ENCODE measurements around the gene S100P.
A peak's percentile ranks its signal among the peaks of the same experiment; 100 is the strongest.
"Not testable (repeated sequence)": the region's sequence is repeated elsewhere in the genome, so short reads cannot be mapped to it uniquely, and the experiment has no call there.

The S100P gene

DNA sequence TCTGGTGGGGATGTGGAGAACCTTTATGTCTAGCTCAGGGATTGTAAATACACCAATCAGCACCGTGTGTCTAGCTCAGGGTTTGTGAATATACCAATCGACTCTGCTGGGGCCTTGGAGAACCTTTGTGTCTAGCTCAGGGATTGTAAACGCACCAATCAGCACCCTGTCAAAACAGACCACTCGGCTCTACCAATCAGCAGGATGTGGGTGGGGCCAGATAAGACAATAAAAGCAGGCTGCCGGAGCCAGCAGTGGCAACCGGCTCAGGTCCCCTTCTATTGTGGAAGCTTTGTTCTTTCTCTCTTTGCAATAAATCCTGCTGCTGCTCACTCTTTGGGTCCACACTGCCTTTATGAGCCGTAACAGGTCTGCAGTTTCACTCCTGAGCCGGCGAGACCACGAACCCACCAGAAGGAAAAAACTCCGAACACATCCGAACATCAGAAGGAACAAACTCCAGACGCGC, 20.5 kb upstream of the S100P start:
- not testable (repeated sequence) for DNase-seq (ENCODE audit: low spot score)

DNA sequence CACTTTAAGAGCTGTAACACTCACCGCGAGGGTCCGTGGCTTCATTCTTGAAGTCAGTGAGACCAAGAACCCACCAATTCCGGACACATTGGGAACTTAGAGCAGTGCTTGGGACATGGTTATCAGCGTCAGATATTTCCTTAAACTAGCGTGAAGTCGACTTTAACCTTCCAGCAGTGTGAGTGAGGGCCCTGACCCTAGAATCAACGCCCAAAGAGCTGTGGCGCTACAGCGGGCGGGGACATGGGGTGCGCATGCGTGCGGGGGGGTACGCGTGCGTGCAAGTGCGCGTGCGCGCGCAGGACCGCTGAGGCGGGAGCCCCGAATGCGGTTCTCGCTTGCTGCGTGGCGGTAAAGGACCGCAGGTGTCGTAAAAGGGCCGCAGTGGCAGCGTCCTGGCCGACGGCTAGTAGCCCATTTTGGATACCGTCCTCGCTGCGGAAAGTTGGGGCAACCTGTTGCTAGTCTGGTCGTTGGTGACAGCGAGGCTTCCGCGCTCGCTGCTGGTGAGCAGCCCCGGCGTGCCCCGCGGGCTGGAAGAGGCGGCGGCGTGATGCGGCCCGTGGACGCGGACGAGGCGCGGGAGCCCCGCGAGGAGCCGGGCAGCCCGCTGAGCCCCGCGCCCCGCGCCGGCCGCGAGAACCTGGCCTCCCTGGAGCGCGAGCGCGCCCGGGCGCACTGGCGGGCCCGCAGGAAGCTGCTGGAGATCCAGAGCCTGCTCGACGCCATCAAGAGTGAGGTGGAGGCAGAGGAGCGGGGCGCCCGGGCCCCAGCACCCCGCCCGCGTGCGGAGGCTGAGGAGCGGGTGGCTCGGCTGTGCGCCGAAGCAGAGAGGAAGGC, 19.8 kb upstream of the S100P start:
- DNase-seq (ENCODE audit: low spot score), result peak; percentile 99

DNA sequence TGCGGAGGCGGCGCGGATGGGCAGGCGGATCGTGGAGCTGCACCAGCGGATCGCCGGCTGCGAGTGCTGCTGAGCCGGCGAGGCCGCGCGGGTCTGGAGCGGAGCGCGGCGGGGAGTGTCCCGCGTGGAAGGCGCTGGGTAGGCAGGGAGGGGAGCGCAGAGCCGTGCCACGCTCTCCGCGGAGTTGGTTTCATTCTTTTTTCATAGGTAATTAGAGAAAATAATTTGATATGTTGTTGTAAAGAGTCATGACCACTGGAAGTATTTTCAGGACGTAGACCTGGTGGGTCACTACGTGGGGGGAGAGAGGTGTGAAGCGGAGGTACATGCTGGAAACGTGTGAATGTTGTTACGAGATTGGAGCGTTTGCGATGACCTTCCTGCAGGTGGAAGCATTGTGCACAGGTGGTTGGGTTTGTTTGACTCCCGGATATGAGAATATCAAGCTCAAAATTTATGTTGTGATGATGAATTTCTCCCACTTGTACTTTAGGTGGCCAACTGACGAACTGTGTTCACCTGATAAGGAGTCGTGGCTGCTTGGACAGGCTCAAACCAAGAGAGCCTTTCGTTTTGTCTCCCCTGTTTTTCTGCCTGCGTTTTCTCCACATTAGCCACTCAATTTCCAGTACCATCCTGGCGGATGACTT, 19.1 kb upstream of the S100P start:
- DNase-seq (ENCODE audit: low spot score), result peak; percentile 73

DNA sequence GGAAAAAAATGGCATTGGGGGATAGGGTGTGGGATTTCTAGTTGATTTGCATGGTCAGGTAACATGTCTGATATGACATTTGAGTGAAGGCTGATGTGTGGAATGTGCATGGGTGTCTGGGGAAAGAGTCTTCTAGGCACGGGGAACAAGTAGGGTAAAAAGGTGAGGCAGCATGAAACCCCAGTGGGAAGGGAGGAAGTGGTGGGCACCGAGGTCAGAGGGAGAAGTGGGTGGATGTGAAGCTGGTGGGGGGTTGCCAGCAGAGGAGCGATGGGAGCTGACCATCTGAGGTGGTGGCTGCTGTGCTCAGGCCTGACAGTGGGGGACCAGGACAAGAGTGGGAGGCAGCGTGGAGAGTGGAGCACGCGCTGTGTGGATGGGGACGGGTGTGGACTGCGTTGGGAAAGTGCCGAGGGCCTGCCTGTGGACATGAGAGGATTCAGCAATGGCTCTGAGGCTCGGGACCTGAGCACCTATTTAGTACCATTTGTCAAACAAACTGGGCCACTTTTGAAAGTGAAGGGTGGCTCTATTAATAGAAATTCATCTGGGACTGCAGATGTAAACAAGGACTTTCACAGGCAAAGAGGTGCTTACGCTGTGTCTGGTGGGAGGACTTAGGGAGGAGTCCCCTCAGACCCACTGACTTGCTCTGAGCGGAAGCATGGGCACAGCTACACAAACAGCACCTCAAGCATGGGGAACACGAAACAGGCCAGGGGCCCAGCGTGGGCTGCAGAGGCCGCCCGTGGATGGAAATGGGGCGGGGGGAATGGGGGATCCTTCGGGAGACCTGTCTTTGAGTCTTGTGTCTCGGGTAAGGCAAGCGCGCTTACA, 16.7 kb upstream of the S100P start:
- DNase-seq (ENCODE audit: low spot score), result no peak

DNA sequence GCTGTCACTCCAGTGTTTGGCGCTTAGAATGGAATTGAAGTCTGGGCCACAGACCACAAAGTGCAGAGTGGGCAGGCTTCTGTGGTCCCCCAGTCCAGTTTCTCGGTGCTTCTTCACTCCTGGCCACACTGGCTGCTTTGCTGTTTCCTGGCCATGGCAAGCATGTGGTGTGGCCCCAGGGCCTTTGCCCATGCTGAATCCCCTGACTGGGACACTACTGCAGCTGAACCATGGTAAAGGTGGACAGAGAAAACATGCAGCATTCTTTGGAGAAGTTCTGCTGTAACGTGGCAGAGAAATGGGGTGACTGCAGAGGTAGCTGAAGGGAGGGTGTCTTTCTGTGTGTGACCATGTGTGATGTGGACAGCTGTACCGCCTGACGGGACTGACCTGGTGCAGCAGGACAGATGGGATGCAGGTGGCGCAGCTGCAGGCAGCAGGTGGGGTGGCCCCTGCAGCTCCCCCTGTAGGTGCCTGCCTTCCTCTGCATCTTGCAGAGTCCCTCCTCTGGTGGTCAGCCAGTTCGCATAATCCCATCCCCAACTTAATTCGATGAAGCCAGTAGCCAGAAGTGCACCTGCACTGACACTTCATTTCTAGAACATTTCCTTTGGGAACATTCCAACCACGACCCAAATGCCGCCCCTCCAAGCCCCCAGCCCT, 13.2 kb upstream of the S100P start:
- no peak for DNase-seq (ENCODE audit: low spot score)

DNA sequence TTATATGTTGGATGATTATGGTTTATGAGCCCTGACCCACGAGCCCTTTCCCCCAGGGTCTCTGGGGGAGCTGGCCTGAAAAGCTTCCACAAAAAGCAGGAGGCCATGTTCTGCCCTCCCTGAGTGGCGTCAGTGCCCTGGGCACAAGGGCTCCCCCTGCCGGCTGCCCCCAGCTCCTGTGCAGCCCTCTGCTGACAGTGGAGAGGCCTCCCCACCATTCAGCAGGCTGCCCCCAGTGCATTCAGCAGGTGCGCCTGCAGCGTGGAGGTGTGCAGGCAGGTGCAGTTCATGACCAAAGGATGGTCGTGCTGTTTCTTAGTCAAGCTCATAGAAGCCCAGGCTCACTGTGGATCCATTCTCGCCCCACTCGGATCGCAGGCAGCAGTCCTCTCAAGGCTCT, 12.5 kb upstream of the S100P start:
- no peak for DNase-seq (ENCODE audit: low spot score)

DNA sequence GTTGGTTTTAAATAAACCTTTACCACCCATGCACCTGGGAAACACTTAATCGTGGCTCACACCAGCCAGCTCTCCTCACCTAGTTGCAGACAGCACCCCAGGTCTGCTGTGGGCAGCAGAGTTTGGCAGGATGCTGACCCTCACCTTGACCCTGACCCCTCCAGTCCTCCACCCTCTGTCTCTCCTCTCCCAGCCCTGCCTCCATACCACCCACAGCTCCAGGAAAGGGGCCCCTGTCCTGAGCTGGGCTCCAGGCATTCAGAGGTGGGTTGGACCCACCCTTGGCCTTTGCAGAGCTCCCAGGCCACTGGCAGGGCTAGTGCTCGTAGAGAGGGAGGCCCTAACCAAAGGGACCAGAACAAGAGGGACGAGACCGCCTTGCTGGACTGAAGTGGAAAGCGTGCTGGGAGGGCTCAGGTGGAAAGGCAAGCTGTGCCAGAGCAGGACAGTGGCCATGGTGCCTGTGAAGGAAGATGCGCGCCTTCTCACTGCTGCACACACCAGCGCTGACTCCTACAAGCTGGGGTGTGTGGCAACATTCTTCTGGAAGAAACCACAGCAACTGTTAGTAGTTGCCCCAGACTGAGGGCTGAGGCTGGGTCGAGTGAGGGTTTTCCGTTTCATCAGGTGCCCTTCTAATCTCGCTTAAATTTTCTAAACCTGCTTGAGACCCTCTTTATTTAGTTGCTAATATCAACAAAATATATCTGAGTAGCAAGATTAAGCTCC, 10.7 kb upstream of the S100P start:
- no peak for DNase-seq (ENCODE audit: low spot score)

DNA sequence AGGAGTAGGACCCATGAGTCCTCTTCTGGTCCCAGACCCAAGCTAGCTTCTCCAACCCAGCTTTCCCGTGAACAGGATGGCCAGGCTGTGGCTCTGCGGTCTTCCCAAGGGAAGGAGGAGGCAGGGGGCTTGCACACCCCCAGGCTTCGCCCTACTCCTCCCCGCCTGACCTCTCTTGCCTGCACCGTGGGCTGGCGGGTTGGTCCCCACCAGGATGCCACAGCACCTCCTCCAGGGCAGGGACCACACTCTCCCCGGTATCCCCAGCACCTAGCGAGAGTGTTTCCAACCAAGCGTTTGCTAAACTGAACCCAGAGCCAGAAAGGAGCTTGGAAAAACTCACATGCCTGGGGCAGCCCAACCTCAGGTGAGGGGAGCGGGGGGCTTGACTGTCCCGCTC, 9.0 kb upstream of the S100P start:
- no peak for DNase-seq (ENCODE audit: low spot score)

DNA sequence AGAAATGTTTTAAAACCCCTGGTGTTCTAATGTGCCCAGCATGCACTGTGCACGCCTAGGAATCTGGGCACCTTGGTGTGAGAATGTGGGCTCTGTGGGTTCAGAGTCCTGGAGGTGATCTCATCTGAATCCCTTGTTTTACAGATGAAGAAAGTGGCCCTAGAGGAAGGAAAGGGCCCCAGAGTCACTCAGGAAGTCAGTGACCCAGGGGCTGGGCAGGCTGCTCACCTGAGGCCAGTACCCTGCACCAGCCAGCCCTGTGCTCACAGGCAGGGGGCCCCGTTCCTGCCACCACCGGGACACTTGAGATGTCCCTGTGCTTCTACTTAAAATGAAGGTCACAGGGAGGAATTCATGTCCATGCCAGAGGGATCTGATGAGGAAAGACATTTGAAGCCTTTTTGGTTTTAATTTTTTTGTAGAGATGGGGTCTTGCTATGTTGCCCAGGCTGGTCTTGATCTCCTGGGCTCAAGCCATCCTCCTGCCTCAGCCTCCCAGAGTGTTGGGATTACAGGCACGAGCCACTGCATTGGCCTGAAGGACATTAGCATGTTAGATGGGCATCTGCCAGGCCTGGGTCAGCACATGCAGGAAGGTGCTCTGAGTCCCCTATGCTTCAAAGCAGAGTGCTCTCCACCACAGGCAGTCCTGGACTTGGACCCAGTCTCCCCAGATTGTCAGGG, 7.4 kb upstream of the S100P start:
- no peak for DNase-seq (ENCODE audit: low spot score)

DNA sequence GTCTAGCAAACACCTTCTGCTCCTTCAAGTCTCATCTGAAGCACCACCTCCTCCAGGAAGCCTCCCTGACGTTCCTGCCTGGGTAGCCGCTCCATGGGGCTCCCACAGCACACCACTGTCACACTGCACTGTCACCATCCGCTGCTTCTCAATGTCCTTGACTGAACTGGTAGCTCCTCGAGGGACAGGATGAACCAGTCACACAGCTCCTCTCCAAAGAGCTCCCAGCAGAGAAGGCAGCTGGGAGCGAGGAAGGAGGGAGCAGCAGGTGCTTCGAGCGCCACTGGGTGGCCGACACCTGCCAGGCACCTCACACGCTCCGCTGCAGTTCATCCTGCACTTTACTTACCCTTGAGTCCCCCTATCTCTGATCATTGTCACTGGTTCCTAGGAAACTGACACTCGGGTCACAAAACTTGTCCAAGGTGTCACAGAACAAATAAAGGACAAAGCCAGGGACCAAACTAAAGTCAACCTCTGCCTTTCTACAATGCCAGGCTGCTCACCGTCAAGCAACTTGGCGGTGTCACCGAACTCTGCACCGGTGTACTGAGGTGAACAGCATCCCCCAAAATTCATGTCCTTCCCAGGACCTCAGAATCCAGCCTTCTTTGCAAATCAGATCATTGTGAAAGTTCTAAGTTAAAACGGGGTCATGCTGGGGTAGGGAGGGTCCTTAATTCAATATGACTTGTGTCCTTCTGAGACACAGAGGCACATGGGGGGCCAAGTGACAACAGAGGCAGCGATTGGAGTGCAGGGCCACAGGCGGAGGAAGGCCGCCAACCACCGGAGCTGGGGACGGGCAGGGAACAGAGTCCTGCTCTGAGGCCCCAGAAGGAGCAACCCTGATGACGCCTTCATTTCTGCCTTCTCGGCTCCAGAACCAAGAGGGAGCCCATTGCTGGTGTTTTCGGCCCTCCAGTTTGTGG, 5.5 kb upstream of the S100P start:
- DNase-seq (ENCODE audit: low spot score), result no peak

DNA sequence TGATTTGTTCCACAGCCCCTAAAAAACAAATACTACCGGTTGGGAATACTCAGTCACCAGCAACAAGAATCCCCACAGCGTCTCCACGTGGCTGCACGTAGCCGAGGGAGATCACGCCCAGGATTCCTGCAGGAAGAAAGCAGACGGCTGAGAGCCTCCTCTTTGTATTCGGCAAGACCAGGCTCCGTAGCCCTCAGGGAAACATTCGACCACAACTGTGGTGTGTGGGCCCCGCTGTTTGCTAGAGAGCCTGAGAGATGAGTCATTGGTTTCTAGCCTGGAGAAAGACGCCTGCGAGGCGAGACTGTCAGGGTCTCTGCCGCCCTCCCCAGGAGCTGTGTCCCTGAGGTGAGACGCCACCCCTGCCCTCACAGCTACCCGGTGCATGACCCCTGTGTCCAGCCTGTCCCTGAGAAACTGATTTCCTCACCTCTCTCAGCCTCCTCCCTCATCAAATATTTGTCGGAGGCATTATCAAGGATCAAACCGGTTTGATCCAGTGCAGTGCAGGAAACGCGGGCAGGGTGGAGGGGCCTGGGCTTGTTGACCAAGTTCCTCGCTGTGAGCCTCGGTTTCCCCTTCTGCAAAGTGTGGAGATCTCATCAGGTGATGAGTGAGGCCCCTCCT, 4.7 kb upstream of the S100P start:
- peak; percentile 66 for DNase-seq (ENCODE audit: low spot score)

DNA sequence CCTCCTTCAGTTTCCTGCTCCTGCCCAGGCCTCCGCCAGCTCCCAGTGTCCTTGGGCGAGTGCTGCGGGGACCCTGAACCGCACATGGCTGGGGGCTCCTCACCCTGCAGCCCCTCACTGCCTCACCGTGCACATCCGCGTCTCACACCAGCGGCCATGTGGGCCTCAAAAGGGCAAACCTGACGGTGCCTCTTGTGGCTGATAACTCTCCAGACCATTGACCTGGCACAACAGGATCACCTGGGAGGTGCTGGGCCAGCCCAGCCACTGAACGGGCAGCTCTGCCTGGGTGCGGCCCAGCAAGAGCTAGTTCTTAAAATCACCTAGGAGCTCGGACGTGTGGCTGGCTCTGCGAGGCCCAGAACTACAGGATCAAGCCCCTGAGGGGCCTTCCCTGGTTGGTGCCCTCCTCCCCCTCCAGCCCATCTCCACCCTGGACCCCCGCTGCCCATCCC, 4.1 kb upstream of the S100P start:
- no peak for DNase-seq (ENCODE audit: low spot score)

DNA sequence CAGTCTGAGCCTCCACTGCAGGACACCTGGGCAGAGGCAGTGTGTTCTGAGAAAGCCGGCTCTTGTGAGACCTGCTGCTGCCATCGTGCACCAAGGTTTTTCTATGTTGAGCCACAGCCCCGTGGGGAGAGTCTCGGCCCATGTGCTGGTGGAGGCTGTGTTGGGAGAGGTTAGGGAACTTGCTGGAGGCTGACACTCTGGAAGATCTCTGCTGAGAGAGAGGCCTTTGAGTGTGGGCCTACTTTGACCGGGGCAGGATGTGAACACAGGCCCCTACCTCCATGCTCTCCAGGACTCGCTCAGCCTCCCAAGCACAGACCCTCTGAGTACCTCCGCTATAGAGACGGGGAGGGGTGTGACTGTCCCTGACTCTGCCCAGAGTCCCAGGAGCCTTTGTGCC, 1.3 kb upstream of the S100P start:
- no peak for DNase-seq (ENCODE audit: low spot score)

DNA sequence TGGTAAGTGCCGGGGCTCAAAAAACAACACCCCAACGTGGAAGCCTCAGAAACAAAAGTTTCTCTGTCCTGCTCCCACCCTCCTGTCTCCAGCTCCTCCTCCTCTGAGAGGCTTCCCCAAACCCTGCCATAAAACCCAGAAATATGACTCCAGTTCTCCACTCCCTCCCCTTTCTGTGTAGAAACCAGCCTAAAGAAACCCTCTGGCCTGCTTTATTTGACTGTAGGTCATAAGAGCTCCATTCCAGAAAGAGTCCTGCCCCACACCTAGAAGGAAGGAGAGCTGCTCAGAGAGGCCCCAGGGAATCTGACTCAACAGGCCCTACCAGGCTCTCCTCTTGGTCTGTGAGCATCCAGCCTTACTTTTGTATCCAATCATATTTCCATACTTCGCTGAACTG, 872 bp upstream of the S100P start:
- DNase-seq (ENCODE audit: low spot score), result peak; percentile 63

DNA sequence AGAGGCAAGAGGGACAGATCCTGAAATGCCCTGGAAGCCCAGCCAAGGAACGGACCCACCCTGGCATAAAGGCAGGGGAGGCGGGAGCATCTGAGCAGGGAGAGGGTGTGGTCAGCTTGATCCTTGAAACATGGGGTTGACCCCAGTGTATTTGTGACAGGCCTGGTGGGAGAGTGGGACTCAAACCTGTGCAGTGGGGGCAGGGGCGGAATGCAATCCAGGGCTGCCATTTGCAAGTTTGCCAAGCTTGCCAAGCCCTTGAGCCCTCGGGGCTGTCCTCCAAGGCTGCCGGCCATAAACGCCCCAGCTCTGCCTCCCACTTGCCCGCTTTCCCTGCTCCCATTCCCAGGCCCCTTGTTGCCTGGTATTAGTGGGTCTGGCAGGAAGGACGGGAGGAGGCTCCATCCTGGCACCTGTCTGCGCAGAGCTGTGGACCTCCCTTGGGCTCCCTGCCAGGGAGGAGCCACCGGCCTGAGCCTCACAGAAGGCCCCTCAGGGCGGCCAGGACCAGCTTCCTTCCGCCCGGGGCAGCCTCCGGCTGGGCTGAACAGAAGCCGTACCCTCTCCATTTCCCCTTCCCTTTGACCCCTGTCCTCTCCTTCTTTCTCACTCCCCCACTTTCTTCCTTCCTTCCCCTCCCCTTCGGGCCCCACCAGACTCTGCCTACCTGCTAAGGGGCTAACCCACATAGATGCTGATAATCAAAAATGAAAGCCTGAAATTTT, 661 bp downstream of the S100P start:
- DNase-seq (ENCODE audit: low spot score), result no peak

DNA sequence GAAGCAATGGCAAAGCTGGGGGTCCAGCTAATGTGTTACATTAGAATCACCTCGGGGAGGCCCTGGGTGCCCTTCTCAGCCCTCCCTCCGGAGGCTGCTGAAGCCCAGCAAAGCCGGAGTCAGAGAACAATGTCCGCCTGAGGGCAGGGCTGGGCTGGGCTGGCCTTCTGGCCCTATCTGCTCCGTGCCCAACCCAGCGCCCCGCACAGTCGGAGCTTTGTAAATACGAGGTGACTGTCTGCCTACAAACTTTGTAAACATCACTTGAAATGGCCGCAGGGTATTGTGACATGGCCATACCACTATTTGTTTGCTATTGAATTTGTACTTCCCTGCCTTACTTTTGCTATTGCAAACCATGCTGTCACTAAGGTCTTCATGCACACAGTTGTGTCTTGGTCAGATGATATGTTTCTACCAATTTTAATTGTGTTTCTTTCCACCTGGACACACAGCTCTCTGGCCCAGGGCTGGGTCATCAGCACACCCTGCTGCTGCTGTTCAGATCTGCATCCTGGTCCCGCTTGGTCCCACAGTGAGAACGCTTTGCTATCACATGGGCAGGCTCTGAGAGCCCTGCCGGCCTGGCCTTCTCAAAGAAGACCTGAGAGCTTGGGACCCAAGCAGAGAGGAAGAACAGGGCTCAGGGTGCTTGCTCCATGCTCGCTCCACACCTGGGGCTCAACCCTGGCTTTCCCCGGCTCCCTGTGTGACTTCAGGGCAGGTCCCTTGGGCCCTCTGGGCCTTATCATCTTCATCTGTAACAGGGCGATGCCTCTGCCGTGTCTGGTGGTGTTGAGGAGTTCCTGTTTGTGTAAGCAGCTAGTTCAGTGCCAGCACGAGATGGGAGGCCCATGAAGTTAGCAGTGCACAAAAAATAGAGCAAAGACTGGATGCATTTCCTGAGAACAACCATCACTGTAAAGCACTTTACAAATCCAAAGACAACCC, 2.3 kb downstream of the S100P start:
- peak; percentile 55 for DNase-seq (ENCODE audit: low spot score)

DNA sequence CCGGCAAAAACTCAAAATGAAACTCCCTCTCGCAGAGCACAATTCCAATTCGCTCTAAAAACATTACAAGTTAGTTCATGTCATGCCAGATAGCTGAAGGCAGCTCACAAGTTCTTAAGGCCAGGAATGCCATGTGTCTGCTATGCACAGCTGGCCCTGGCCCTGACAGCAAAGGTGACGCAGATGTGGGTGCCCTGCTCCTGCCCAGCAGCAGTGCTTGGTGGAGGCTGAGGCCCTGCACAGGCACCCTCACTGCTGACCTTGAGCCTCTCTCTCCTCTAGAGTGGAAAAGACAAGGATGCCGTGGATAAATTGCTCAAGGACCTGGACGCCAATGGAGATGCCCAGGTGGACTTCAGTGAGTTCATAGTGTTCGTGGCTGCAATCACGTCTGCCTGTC, 2.9 kb downstream of the S100P start:
- no peak for DNase-seq (ENCODE audit: low spot score)
